ENCODE measurements around the gene SEMA6A.

Gene SEMA6A

DNA sequence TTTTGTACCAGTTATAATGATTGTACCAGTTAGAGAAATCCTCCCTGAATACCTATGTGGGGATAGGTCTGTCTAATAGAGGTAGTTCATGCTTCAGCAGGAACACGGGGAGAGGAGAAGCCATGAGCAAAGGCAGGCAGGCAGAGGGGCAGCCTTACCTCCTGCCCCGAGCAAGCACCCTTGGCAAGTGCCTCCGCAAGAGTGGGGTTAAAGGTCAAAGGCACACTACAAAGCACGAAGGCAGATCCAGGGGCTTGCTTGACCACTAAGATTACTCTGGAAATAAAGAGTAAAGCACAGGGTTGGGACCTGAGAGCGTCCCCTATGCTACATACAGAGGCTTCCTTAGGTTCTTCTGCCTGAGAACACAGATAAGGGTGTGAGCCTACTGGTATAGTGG, 100.9 kb downstream of the SEMA6A start:
- no peak overlapping the region for H2AFZ ChIP-seq (ENCODE audit: low read depth)
- H3K4me3 ChIP-seq (IDR thresholded peaks at IDR 0.05; ENCODE audit: insufficient read depth, low read depth, low read length): no peak overlapping the region
- H3K4me1 ChIP-seq (ENCODE audit: low read depth, poor library complexity, severe bottlenecking): no peaks in the 10 kb centered on the region
- no peak overlapping the region for H3K4me2 ChIP-seq
- no peaks in the 10 kb centered on the region for H3K79me2 ChIP-seq (ENCODE audit: insufficient read depth, low read depth)
- TF ChIP-seq, protein P1, sequence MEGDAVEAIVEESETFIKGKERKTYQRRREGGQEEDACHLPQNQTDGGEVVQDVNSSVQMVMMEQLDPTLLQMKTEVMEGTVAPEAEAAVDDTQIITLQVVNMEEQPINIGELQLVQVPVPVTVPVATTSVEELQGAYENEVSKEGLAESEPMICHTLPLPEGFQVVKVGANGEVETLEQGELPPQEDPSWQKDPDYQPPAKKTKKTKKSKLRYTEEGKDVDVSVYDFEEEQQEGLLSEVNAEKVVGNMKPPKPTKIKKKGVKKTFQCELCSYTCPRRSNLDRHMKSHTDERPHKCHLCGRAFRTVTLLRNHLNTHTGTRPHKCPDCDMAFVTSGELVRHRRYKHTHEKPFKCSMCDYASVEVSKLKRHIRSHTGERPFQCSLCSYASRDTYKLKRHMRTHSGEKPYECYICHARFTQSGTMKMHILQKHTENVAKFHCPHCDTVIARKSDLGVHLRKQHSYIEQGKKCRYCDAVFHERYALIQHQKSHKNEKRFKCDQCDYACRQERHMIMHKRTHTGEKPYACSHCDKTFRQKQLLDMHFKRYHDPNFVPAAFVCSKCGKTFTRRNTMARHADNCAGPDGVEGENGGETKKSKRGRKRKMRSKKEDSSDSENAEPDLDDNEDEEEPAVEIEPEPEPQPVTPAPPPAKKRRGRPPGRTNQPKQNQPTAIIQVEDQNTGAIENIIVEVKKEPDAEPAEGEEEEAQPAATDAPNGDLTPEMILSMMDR (conservative IDR thresholded peaks at IDR 0.05; ENCODE audit: low read depth, low read length): no peak
- no peaks in the 10 kb centered on the region for H3K27me3 ChIP-seq (ENCODE audit: insufficient read depth, low read depth)
- H4K20me1 ChIP-seq (ENCODE audit: insufficient read depth): no peaks in the 10 kb centered on the region
- no peaks in the 10 kb centered on the region for H3K36me3 ChIP-seq (ENCODE audit: insufficient read depth)
- no peak overlapping the region for H3K9ac ChIP-seq
- H3K27ac ChIP-seq: no peak overlapping the region

DNA sequence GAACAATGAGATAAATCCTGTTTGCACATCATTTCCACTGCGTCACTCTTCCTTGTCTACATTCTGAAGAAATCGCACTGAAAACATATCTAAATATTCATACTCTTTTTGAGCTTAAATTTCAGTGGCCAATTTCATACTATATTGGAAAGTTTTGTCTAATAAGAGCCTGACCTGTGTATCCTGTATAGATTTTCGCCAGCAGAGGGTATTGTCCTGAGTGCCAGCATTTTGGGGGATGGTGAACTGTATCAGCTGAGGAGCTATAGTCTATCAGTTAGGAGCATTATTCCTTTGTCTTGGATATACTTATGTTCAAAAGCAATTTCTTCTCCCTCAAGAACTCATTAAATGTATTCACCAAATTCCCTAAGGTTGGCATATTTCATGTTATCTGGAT, 102.3 kb downstream of the SEMA6A start:
- H3K4me3 ChIP-seq (IDR thresholded peaks at IDR 0.05; ENCODE audit: insufficient read depth, low read depth, low read length): no peak overlapping the region
- H3K27ac ChIP-seq: no peak overlapping the region
- H3K36me3 ChIP-seq (ENCODE audit: insufficient read depth): no peaks in the 10 kb centered on the region

DNA sequence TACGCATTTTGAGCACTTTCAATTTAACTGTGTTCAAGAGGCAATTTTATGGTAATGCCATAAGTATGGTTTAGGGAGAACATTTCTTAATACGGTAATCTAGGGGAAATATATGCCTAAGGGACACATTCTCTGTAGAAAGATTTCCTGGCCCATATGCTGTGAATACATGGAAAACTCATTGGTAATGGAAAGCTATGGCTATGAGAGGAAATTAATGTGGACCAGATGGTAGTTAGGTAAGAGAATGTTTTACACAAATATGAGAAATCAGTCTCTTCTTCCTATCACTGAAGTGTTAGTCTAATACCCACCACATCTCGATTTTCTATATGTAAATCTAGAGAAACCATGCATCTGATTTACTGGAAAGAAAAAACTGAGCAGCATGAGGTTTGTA, 105.0 kb downstream of the SEMA6A start:
- Histone ChIP-seq H3K4me2 (no peak overlapping the region), H3K4me3 (IDR thresholded peaks at IDR 0.05; ENCODE audit: insufficient read depth, low read depth, low read length) (no peak overlapping the region), H3K79me2 (ENCODE audit: insufficient read depth, low read depth) (no peaks in the 10 kb centered on the region), H3K27me3 (ENCODE audit: insufficient read depth, low read depth) (no peaks in the 10 kb centered on the region), H2AFZ (ENCODE audit: low read depth) (no peak overlapping the region), H4K20me1 (ENCODE audit: insufficient read depth) (no peaks in the 10 kb centered on the region), H3K36me3 (ENCODE audit: insufficient read depth) (no peaks in the 10 kb centered on the region), H3K4me1 (ENCODE audit: low read depth, poor library complexity, severe bottlenecking) (no peaks in the 10 kb centered on the region), H3K27ac (no peak overlapping the region), H3K9ac (no peak overlapping the region)
- TF ChIP-seq, protein P1 (conservative IDR thresholded peaks at IDR 0.05; ENCODE audit: low read depth, low read length): no peak

More for the DNA sequence above, 102.3 kb downstream of the SEMA6A start:
- TF ChIP-seq, protein P1 (conservative IDR thresholded peaks at IDR 0.05; ENCODE audit: low read depth, low read length): no peak
- Histone ChIP-seq H3K4me2 (no peak overlapping the region), H2AFZ (ENCODE audit: low read depth) (no peak overlapping the region), H3K27me3 (ENCODE audit: insufficient read depth, low read depth) (no peaks in the 10 kb centered on the region), H3K79me2 (ENCODE audit: insufficient read depth, low read depth) (no peaks in the 10 kb centered on the region), H3K9ac (no peak overlapping the region), H4K20me1 (ENCODE audit: insufficient read depth) (no peaks in the 10 kb centered on the region), H3K4me1 (ENCODE audit: low read depth, poor library complexity, severe bottlenecking) (no peaks in the 10 kb centered on the region)

DNA sequence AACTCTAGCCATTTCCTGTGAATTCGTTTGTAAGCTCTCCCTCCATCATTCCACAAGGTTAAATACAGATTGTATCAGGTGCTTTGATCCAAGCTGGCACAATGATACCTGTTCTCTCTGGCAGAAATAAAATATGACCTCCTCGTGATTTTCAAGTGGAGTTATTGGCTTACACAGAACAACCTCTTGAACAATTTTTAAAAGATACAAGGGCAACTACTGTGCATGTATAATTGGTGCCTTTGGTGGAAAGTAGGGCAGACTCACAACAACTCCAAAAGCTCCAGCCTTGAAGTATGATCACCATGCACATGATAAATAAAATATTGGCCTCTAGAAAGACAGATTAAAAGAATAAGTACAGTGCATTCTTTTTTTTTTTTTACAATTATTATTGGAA, 106.0 kb downstream of the SEMA6A start:
- H3K4me2 ChIP-seq: no peak overlapping the region
- H3K4me1 ChIP-seq (ENCODE audit: low read depth, poor library complexity, severe bottlenecking): no peaks in the 10 kb centered on the region
- no peaks in the 10 kb centered on the region for H3K36me3 ChIP-seq (ENCODE audit: insufficient read depth)
- TF ChIP-seq, protein P1 (conservative IDR thresholded peaks at IDR 0.05; ENCODE audit: low read depth, low read length): no peak
- H3K27ac ChIP-seq: no peak overlapping the region
- no peak overlapping the region for H3K9ac ChIP-seq
- H2AFZ ChIP-seq (ENCODE audit: low read depth): no peak overlapping the region
- no peaks in the 10 kb centered on the region for H4K20me1 ChIP-seq (ENCODE audit: insufficient read depth)
- no peaks in the 10 kb centered on the region for H3K79me2 ChIP-seq (ENCODE audit: insufficient read depth, low read depth)
- H3K4me3 ChIP-seq (IDR thresholded peaks at IDR 0.05; ENCODE audit: insufficient read depth, low read depth, low read length): no peak overlapping the region
- no peaks in the 10 kb centered on the region for H3K27me3 ChIP-seq (ENCODE audit: insufficient read depth, low read depth)

Data from KMS-11 (cell line).